GM10847 (cell line): ENCODE results near the gene CCL25.

Experiments used
- POLR2A ChIP-seq: IDR thresholded peaks from 2 replicates; pipeline ENCODE4 v1.6.1; 2011; ENCODE audit not compliant: insufficient read length; ENCODE audit errors: extremely low read depth

The CCL25 gene

GRCh38 chr19:8071912-8072311 lies 19.4 kb downstream of the CCL25 start:
- no peak for TF ChIP-seq POLR2A

- no peak for TF ChIP-seq POLR2A
Observed at GRCh38 chr19:8074501-8074900, 21.9 kb downstream of the CCL25 start.

- TF ChIP-seq POLR2A = no peak
Observed at GRCh38 chr19:8075158-8076074, 22.9 kb downstream of the CCL25 start.

GRCh38 chr19:8079988-8080387 lies 27.4 kb downstream of the CCL25 start:
- no peak for TF ChIP-seq POLR2A

GRCh38 chr19:8080832-8081231 lies 28.3 kb downstream of the CCL25 start:
- no peak for TF ChIP-seq POLR2A

- TF ChIP-seq POLR2A = no peak
Observed at GRCh38 chr19:8081569-8082550, 29.3 kb downstream of the CCL25 start.

- no peak for TF ChIP-seq POLR2A
Observed at GRCh38 chr19:8083141-8083540, 30.6 kb downstream of the CCL25 start.

GRCh38 chr19:8084152-8084551 lies 31.6 kb downstream of the CCL25 start:
- TF ChIP-seq POLR2A = no peak

- TF ChIP-seq POLR2A = no peak
Observed at GRCh38 chr19:8085598-8086408, 33.2 kb downstream of the CCL25 start.

GRCh38 chr19:8086849-8087248 lies 34.3 kb downstream of the CCL25 start:
- no peak for TF ChIP-seq POLR2A

GRCh38 chr19:8087876-8088275 lies 35.3 kb downstream of the CCL25 start:
- no peak for TF ChIP-seq POLR2A

- no peak for TF ChIP-seq POLR2A
Observed at GRCh38 chr19:8088752-8089663, 36.4 kb downstream of the CCL25 start.

GRCh38 chr19:8089664-8090601 lies 37.4 kb downstream of the CCL25 start:
- TF ChIP-seq POLR2A = no peak
